RCC 7860 (cell line): ENCODE results near the gene ARMC6.
"Not testable (repeated sequence)": the region's sequence is repeated elsewhere in the genome, so short reads cannot be mapped to it uniquely, and the experiment has no call there.

Source experiments
- DNase-seq: peaks from one replicate; pipeline ENCODE4 v3.0.0-alpha.2; 2015; ENCODE audit warnings: low spot score
- FAIRE-seq: peaks from 2 replicates; lab custom pipeline; 2012; peaks lifted over from hg19 to GRCh38; lab: Jason Lieb, UNC

ARMC6 gene

GRCh38 chr19:19106056-19106551 lies 72.7 kb downstream of the ARMC6 start:
- DNase-seq = no peak
- no peak for FAIRE-seq

DNA sequence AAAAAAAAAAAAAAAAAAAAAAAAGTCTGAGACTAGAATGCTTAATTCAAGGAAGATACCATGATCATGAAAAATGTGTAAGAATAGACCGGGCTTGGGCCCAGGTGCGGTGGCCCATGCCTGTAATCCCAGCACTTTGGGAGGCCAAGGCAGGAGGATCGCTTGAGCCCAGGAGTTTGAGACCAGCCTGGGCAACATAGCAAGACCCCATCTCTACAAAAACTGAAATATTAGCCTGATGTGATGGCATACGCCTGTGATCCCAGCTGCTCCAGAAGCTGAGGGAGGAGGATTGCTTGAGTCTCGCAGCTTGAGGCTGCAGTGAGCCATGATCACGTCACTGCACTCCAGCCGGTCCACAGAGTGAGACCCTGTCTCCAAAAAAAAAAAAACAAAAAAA lies 73.5 kb downstream of the ARMC6 start:
- not testable (repeated sequence) for DNase-seq, FAIRE-seq

DNA sequence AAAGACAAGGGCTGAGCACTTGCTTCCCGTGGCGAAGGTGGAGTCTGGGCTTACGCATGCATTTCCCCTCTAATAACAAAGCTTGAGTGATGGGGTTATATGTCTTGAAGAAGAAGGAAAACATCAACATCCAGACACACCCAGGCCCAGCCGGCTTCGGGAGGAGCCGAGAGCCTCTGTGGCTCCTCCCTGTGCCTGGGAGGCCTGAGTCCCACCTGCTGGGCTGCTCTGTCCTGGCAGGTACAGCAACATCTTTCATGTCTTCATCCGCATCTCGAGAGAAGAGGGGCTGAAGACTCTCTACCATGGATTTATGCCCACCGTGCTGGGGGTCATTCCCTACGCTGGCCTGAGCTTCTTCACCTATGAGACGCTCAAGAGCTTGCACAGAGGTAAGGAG lies 74.3 kb downstream of the ARMC6 start:
- DNase-seq (no peak), FAIRE-seq (no peak)
